Hepatocyte (in vitro differentiated cells): Measurements from ENCODE around the gene CCL24. TPM values are rescaled to one million over a fixed set of nuclear protein-coding genes. Genes with fewer than 3 reads are reported as not detected.
A peak's percentile ranks its signal among the peaks of the same experiment; 100 is the strongest.
"Not testable (repeated sequence)": the region's sequence is repeated elsewhere in the genome, so short reads cannot be mapped to it uniquely, and the experiment has no call there.

ENCODE experiments used
- DNase-seq: peaks from one replicate; pipeline ENCODE4 v3.0.0-alpha.2; 2016; ENCODE audit warnings: low spot score
- H2AFZ ChIP-seq: fragments of 200-600 bp; sonication (generic); 2 replicates; pipeline ENCODE4 v1.6.0; 2016; ENCODE audit warnings: antibody characterized with exemption, mild to moderate bottlenecking
- H3K27ac ChIP-seq: fragments of 200-600 bp; sonication (generic); 2 replicates; pipeline ENCODE4 v1.5.1; 2016; ENCODE audit warnings: mild to moderate bottlenecking
- H3K27me3 ChIP-seq: fragments of 200-600 bp; sonication (generic); 2 replicates; pipeline ENCODE4 v1.6.1; 2016
- H3K36me3 ChIP-seq: fragments of 200-600 bp; sonication (generic); replicated peaks from 2 replicates; pipeline ENCODE4 v1.5.1; 2016; ENCODE audit warnings: low read depth; ENCODE audit not compliant: insufficient read depth
- H3K4me1 ChIP-seq: fragments of 200-600 bp; sonication (generic); 2 replicates; pipeline ENCODE4 v1.5.1; 2016; ENCODE audit warnings: mild to moderate bottlenecking, moderate library complexity; ENCODE audit not compliant: insufficient read depth
- H3K4me2 ChIP-seq: fragments of 200-600 bp; sonication (generic); 2 replicates; pipeline ENCODE4 v1.6.0; 2016
- H3K4me3 ChIP-seq: fragments of 200-600 bp; sonication (generic); 2 replicates; pipeline ENCODE4 v1.5.1; 2016; ENCODE audit warnings: mild to moderate bottlenecking
- H3K79me2 ChIP-seq: fragments of 200-600 bp; sonication (generic); 2 replicates; pipeline ENCODE4 v1.6.0; 2017; ENCODE audit warnings: mild to moderate bottlenecking
- H3K9me2 ChIP-seq: fragments of 200-600 bp; sonication (generic); replicated peaks from 2 replicates; pipeline ENCODE4 v1.6.0; 2017; ENCODE audit warnings: mild to moderate bottlenecking; ENCODE audit not compliant: insufficient read depth
- H3K9me3 ChIP-seq: fragments of 200-600 bp; sonication (generic); 2 replicates; pipeline ENCODE4 v1.5.1; 2016; ENCODE audit warnings: low read depth, mild to moderate bottlenecking
- H4K20me1 ChIP-seq: fragments of 200-600 bp; sonication (generic); 2 replicates; pipeline ENCODE4 v1.6.0; 2016; ENCODE audit warnings: mild to moderate bottlenecking; ENCODE audit not compliant: insufficient read depth, poor library complexity, severe bottlenecking
- EZH2 ChIP-seq: fragments of 200-600 bp; sonication (generic); IDR thresholded peaks from 2 replicates; pipeline ENCODE4 v1.6.1; 2016; ENCODE audit warnings: antibody characterized with exemption, mild to moderate bottlenecking, borderline replicate concordance
- EZH2phosphoT487 ChIP-seq: fragments of 200-600 bp; sonication (generic); IDR thresholded peaks from one replicate; pipeline ENCODE4 v1.6.1; 2018; ENCODE audit warnings: antibody characterized with exemption, mild to moderate bottlenecking, low read depth, moderate library complexity; ENCODE audit not compliant: unreplicated experiment, severe bottlenecking
- WGBS: methylation state at CpG from one replicate; pipeline ENCODE4 v1.1.6; 2016; ENCODE audit warnings: low lambda C conversion rate; ENCODE audit errors: missing lambda C conversion rate; 5-methylcytosine and 5-hydroxymethylcytosine counted together
- polyA plus RNA-seq: library from polyadenylated mRNA; unstranded; fragments of >200 nt; fragmentation: Nextera tagmentation; extraction: Ambion mirVana; gene quantifications from 2 replicates; pipeline ENCODE4 v1.2.1, GENCODE V29; 2016
- total RNA-seq: library from RNA; depleted of rRNA; stranded (reverse); fragments of >200 nt; gene quantifications from 2 replicates; pipeline ENCODE4 v1.2.3, GENCODE V29; 2014
- TF ChIP-seq, protein P1 (sequence below): fragments of 200-600 bp; sonication (generic); IDR thresholded peaks from 2 replicates; pipeline ENCODE4 v1.5.1; 2016; ENCODE audit warnings: antibody characterized with exemption, mild to moderate bottlenecking; ENCODE audit not compliant: poor library complexity

CCL24 gene
- total and polyA plus RNA-seq, 2 experiments from 2014 or later, result not detected

DNA sequence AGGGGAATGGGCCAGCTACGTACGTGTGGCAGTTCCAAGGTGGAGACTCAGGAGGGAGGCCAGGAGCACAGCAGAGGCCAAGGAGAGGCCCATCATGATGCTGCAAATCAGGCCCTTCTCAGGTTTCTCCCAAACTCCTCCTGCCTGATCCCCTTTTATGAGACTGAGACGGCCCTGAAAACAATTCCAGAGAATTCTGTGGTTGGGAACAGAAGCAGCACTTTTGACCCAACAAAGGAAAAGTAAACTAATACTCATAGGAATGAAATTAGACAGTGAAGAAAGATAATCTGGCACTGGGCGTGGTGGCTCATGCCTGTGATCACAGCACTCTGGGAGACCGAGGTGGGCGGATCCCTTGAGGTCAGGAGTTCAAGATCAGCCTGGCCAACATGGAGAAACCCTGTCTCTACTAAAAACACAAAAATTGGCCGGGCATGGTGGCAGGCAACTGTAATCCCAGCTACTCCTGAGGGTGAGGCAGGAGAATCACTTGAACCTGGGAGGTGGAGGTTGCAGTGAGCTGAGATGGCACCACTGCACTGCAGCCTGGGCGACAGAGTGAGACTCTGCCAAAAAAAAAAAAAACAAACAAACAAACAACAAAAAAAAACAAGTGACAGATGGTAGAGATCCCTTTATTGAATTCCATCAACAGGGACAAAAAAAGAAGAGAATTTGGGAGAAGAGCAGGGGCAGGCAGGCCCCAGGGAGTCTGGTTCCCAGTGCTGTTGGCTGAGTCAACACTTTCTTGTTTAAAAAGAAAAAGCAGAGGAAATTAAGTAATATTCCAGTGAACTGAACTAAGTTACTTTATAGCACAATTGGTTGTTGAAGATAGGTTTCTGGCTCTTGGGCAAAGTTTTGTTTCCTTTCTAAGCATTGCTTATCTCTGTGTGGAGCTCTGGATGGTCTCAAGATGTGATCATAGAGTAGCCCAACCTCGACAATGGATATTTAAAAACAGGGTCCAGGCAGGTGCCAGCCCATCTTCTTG lies 41.2 kb downstream of the CCL24 start, which contains the start of gene CCL26:
Gene CCL26, minus strand, starts transcription at position 131 of the 997 bp plus-strand sequence. Its CDS starts 35 bp downstream, at position 96.
- H3K9me2 ChIP-seq, result no peaks in the 10 kb centered on the region
- H4K20me1 ChIP-seq, result no peaks in the 10 kb centered on the region
- H3K9me3 ChIP-seq, result no peaks in the 10 kb centered on the region
- no peaks in the 10 kb centered on the region for H3K79me2 ChIP-seq
- H3K27ac ChIP-seq, result peak within 1 kb of the TSS; percentile 32
- H3K27me3 ChIP-seq, result no peaks in the 10 kb centered on the region
- DNase-seq, result no peak
- no peak within 1 kb of the TSS for H3K4me2 ChIP-seq
- TF ChIP-seq EZH2phosphoT487 (no peak), EZH2 (no peak)
- TF ChIP-seq, protein P1, sequence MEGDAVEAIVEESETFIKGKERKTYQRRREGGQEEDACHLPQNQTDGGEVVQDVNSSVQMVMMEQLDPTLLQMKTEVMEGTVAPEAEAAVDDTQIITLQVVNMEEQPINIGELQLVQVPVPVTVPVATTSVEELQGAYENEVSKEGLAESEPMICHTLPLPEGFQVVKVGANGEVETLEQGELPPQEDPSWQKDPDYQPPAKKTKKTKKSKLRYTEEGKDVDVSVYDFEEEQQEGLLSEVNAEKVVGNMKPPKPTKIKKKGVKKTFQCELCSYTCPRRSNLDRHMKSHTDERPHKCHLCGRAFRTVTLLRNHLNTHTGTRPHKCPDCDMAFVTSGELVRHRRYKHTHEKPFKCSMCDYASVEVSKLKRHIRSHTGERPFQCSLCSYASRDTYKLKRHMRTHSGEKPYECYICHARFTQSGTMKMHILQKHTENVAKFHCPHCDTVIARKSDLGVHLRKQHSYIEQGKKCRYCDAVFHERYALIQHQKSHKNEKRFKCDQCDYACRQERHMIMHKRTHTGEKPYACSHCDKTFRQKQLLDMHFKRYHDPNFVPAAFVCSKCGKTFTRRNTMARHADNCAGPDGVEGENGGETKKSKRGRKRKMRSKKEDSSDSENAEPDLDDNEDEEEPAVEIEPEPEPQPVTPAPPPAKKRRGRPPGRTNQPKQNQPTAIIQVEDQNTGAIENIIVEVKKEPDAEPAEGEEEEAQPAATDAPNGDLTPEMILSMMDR, result no peak
- H3K4me1 ChIP-seq, result no peaks in the 10 kb centered on the region
- 71% methylated on average over 9 of the region's 9 CpGs for WGBS
- H3K36me3 ChIP-seq, result no peaks in the 10 kb centered on the region
- H2AFZ ChIP-seq, result no peak within 1 kb of the TSS
- no peak within 1 kb of the TSS for H3K4me3 ChIP-seq

DNA sequence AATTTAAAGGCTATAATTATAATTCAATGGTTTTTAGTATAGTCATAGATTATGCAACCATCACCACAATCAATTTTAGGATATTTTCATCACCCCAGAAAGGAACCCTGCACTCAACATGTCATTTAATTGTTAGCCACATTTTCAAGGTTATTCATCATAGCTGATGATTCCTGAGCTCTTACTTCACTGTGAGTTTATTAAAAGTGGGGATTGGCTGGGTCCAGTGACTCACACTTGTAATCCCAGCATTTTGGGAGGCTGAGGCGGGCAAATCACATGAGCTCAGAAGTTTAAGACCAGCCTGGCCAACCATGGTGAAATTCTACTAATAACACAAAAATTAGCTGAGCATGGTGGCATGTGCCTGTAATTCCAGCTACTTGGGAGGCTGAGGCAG lies 42.4 kb downstream of the CCL24 start:
- H4K20me1 ChIP-seq, result no peaks in the 10 kb centered on the region
- no peaks in the 10 kb centered on the region for H3K36me3 ChIP-seq
- no peak overlapping the region for H3K4me3 ChIP-seq
- no peaks in the 10 kb centered on the region for H3K9me3 ChIP-seq
- WGBS, result 89% methylated on average over 1 of the region's 1 CpG
- no peak for TF ChIP-seq EZH2phosphoT487
- no peak for TF ChIP-seq EZH2
- TF ChIP-seq, protein P1, result no peak
- H3K79me2 ChIP-seq, result no peaks in the 10 kb centered on the region
- DNase-seq, result no peak
- H3K4me1 ChIP-seq, result no peaks in the 10 kb centered on the region
- H3K27ac ChIP-seq, result no peak overlapping the region
- no peak overlapping the region for H3K4me2 ChIP-seq
- no peak overlapping the region for H2AFZ ChIP-seq
- no peaks in the 10 kb centered on the region for H3K27me3 ChIP-seq
- no peaks in the 10 kb centered on the region for H3K9me2 ChIP-seq

DNA sequence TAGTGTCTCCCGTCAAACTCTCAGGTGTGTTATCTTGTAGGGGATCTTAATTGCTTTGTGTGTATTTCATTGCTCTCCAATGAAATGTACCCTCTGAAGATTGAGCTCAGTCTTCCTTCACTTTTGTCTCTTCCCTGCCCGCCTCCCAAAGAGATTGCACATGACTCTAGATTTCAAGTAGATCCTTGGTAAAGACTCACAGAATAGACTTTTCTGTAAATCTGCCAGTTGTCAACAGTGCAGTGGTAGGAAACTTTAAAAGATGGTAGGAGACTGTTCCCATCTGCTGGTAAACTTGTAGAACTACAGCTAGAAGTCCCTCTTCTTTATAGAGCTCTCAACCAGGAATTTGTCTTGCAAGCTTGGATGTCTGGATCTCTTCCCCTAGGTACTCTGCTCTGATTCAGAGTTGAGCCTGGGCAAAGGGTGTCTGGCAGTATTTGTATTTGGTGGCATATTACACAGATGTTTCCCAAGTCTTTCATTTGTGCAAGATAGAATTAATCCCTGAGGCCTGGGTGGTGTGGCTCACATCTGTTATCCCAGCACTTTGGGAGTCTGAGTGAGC lies 51.2 kb downstream of the CCL24 start:
- Histone ChIP-seq H3K9me2 (no peaks in the 10 kb centered on the region), H3K9me3 (no peaks in the 10 kb centered on the region), H3K27ac (no peak overlapping the region), H3K4me3 (no peak overlapping the region), H2AFZ (no peak overlapping the region), H3K4me2 (no peak overlapping the region), H3K79me2 (no peaks in the 10 kb centered on the region), H3K36me3 (no peaks in the 10 kb centered on the region), H3K4me1 (no peaks in the 10 kb centered on the region), H3K27me3 (no peaks in the 10 kb centered on the region), H4K20me1 (no peaks in the 10 kb centered on the region)
- peak; percentile 76 for DNase-seq
- WGBS, result 2% methylated on average over 2 of the region's 2 CpGs
- TF ChIP-seq EZH2phosphoT487, result no peak
- TF ChIP-seq, protein P1, result peak; percentile 83

DNA sequence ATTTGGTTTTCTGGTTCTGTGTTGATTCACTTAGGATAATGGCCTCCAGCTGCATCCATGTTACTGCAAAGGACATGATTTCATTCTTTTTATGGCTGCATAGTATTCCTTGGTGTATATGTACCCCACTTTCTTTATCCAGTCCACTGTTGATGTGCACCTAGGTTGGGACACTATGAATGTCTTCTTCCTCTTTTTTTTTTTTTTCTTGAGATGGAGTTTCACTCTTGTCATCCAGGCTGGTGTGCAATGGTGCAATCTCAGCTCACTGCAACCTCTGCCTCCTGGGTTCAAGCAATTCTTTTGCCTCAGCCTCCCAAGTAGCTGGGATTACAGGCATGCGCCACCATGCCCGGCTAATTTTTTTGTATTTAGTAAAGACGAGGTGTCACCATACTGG lies 51.8 kb downstream of the CCL24 start:
- H3K4me1 ChIP-seq, H3K9me2 ChIP-seq, H3K9me3 ChIP-seq, H2AFZ ChIP-seq, H3K27me3 ChIP-seq, DNase-seq, H3K79me2 ChIP-seq, H3K27ac ChIP-seq, H3K4me2 ChIP-seq, H3K36me3 ChIP-seq, H3K4me3 ChIP-seq, H4K20me1 ChIP-seq: not testable (repeated sequence)
- 90% methylated on average over 3 of the region's 3 CpGs for WGBS
